Measurements from ENCODE around the gene PIP4K2A. TPM values are rescaled to one million over a fixed set of nuclear protein-coding genes. Genes with fewer than 3 reads are reported as not detected.

The PIP4K2A gene
- total RNA-seq, 3 donors from 2014 or later: 15.1 to 36.6 (median 33.1) TPM

DNA sequence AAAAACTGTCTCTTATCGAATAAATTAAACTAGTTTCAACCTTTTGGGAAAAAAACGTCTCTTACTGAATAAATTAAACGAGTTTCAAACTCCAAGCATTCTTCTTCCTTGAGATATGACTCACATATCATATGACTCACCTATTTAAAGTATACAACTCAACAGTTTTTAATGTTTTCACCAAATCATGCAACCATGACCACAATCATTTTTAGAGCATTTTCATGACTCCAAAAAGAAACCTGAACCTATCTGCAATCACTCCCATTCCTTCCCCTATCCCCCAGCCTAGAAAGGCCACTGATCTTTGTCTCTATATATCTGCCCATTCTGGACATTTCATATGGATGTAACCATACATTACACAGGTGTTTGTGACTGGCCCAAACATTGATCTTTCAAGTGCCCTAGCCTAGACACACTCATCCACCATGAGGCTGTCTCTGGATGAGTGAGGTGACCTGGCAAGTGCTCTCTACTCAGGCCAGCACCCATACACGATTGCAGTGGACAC, 115.3 kb downstream of the PIP4K2A start:
- no peak overlapping the region for H3K27ac ChIP-seq
- H3K4me3 ChIP-seq: no peak overlapping the region
- intact Hi-C loops (cut with DNase I; ENCODE audit: low total_unique reads): no loop called here
- no peak for DNase-seq (ENCODE audit: low spot score in 2 of 2)
- no peaks in the 10 kb centered on the region for H3K27me3 ChIP-seq
- H3K4me1 ChIP-seq: no peaks in the 10 kb centered on the region
- TF ChIP-seq, protein P1, sequence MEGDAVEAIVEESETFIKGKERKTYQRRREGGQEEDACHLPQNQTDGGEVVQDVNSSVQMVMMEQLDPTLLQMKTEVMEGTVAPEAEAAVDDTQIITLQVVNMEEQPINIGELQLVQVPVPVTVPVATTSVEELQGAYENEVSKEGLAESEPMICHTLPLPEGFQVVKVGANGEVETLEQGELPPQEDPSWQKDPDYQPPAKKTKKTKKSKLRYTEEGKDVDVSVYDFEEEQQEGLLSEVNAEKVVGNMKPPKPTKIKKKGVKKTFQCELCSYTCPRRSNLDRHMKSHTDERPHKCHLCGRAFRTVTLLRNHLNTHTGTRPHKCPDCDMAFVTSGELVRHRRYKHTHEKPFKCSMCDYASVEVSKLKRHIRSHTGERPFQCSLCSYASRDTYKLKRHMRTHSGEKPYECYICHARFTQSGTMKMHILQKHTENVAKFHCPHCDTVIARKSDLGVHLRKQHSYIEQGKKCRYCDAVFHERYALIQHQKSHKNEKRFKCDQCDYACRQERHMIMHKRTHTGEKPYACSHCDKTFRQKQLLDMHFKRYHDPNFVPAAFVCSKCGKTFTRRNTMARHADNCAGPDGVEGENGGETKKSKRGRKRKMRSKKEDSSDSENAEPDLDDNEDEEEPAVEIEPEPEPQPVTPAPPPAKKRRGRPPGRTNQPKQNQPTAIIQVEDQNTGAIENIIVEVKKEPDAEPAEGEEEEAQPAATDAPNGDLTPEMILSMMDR (IDR thresholded peaks at IDR 0.05): no peak
- no peak for TF ChIP-seq POLR2A (IDR thresholded peaks at IDR 0.05)
- no peak for TF ChIP-seq POLR2AphosphoS5 (IDR thresholded peaks at IDR 0.05)
- H3K36me3 ChIP-seq: no peaks in the 10 kb centered on the region
- H3K9me3 ChIP-seq: no peaks in the 10 kb centered on the region

DNA sequence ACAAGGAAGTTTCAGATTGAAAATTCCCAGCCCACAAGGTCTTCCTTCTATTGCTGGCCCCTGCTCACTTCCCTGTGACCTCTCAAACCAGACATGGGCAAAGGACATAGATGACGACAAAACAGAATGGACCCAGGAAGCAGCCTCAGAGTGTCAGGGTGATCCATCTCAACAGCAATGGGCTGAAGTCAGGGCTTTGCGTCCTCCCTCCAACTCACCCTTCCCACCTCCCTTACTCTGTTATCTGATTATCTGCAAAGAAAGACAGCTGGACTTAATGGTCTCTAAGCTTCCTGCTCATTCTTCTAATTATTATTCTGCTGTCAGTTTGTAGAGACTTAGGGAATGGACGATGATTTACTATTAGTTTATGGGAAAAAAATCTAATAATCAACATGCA, 115.9 kb downstream of the PIP4K2A start:
- Histone ChIP-seq H3K4me1 (no peaks in the 10 kb centered on the region), H3K36me3 (no peaks in the 10 kb centered on the region), H3K9me3 (no peaks in the 10 kb centered on the region), H3K4me3 (no peak overlapping the region), H3K27me3 (no peaks in the 10 kb centered on the region), H3K27ac (no peak overlapping the region)
- no peak for DNase-seq (ENCODE audit: low spot score in 2 of 2)
- intact Hi-C loops (cut with DNase I; ENCODE audit: low total_unique reads): no loop called here
- TF ChIP-seq, protein P1 (IDR thresholded peaks at IDR 0.05): no peak
- TF ChIP-seq POLR2AphosphoS5 (IDR thresholded peaks at IDR 0.05): no peak
- no peak for TF ChIP-seq POLR2A (IDR thresholded peaks at IDR 0.05)

GRCh38 chr10:22597138-22597537, 117.2 kb downstream of the PIP4K2A start:
- Histone ChIP-seq H3K4me3 (no peak overlapping the region), H3K36me3 (no peaks in the 10 kb centered on the region), H3K27ac (no peak overlapping the region), H3K4me1 (no peaks in the 10 kb centered on the region), H3K27me3 (no peaks in the 10 kb centered on the region), H3K9me3 (no peaks in the 10 kb centered on the region)
- no peak for DNase-seq (ENCODE audit: low spot score in 2 of 2)
- TF ChIP-seq POLR2A (IDR thresholded peaks at IDR 0.05) (no peak), POLR2AphosphoS5 (IDR thresholded peaks at IDR 0.05) (no peak)
- TF ChIP-seq, protein P1 (IDR thresholded peaks at IDR 0.05): no peak
- intact Hi-C loops (cut with DNase I; ENCODE audit: low total_unique reads): no loop called here

- H3K4me1 ChIP-seq: no peaks in the 10 kb centered on the region
- TF ChIP-seq POLR2A (IDR thresholded peaks at IDR 0.05): no peak
- TF ChIP-seq, protein P1 (IDR thresholded peaks at IDR 0.05): no peak
- no peak for TF ChIP-seq POLR2AphosphoS5 (IDR thresholded peaks at IDR 0.05)
- intact Hi-C loops (cut with DNase I; ENCODE audit: low total_unique reads): no loop called here
These were observed 120.7 kb downstream of the PIP4K2A start for GRCh38 chr10:22593636-22594198.

GRCh38 chr10:22593026-22593425, 121.4 kb downstream of the PIP4K2A start:
- intact Hi-C loops (cut with DNase I; ENCODE audit: low total_unique reads): no loop called here
- H3K4me1 ChIP-seq: no peaks in the 10 kb centered on the region
- no peak for TF ChIP-seq POLR2AphosphoS5 (IDR thresholded peaks at IDR 0.05)
- TF ChIP-seq, protein P1 (IDR thresholded peaks at IDR 0.05): no peak
- no peaks in the 10 kb centered on the region for H3K36me3 ChIP-seq
- no peaks in the 10 kb centered on the region for H3K27me3 ChIP-seq
- DNase-seq (ENCODE audit: low spot score in 2 of 2): no peak
- H3K27ac ChIP-seq: no peak overlapping the region
- H3K4me3 ChIP-seq: no peak overlapping the region
- no peaks in the 10 kb centered on the region for H3K9me3 ChIP-seq

More at GRCh38 chr10:22593636-22594198, 120.7 kb downstream of the PIP4K2A start:
- Histone ChIP-seq H3K27ac (no peak overlapping the region), H3K36me3 (no peaks in the 10 kb centered on the region), H3K27me3 (no peaks in the 10 kb centered on the region), H3K9me3 (no peaks in the 10 kb centered on the region), H3K4me3 (no peak overlapping the region)
- no peak for DNase-seq (ENCODE audit: low spot score in 2 of 2)

All from breast epithelium (tissue), 4 donors.